ENCODE results near the gene RAB20. TPM values are rescaled to one million over a fixed set of nuclear protein-coding genes. Genes with fewer than 3 reads are reported as not detected.

The RAB20 gene
- total RNA-seq, 1 experiment from 2014 or later: 12.3 TPM

GRCh38 chr13:110528911-110529310 is 32.6 kb downstream of the RAB20 start:
- Histone ChIP-seq H4K8ac (replicated peaks; ENCODE audit: insufficient read length, low read depth, low read length) (no peak overlapping the region), H3K56ac (ENCODE audit: insufficient read length, low read depth, low read length) (no peak overlapping the region), H3K4me2 (ENCODE audit: insufficient read depth, insufficient read length, low read length) (no peak overlapping the region), H3K23ac (ENCODE audit: insufficient read length, low read depth, low read length) (no peak overlapping the region), H4K91ac (ENCODE audit: insufficient read length, low read depth, low read length) (no peak overlapping the region), H2BK12ac (ENCODE audit: insufficient read length, low read depth, low read length) (no peak overlapping the region), H3K4me1 (ENCODE audit: insufficient read depth, low read length) (peaks cover 2% of the 10 kb centered on the region; the same call in 1 of the 2 replicates), H3K4ac (ENCODE audit: low read depth, low read length) (no peak overlapping the region), H2AFZ (ENCODE audit: low read length) (no peak overlapping the region), H3K27me3 (ENCODE audit: insufficient read depth, low read length) (no peaks in the 10 kb centered on the region), H2BK5ac (ENCODE audit: insufficient read length, low read length) (no peak overlapping the region), H2BK120ac (ENCODE audit: low read depth, low read length, poor library complexity, severe bottlenecking) (no peak overlapping the region), H3K14ac (ENCODE audit: insufficient read depth, low read length) (no peak overlapping the region), H3K79me2 (ENCODE audit: insufficient read depth, low read length) (peaks cover 3% of the 10 kb centered on the region; the same call in 1 of the 2 replicates), H3K23me2 (ENCODE audit: insufficient read length, low read depth, low read length, poor library complexity, severe bottlenecking) (no peaks in the 10 kb centered on the region), H3K9me3 (ENCODE audit: control insufficient read depth, low read depth, low read length) (no peaks in the 10 kb centered on the region), H3K79me1 (ENCODE audit: insufficient read depth, low read depth, low read length, poor library complexity, severe bottlenecking) (peaks cover 4% of the 10 kb centered on the region), H2AK5ac (ENCODE audit: insufficient read length, low read length) (no peak overlapping the region), H2BK15ac (ENCODE audit: low read depth, low read length) (no peak overlapping the region), H3K9ac (ENCODE audit: extremely low read depth, insufficient read length, low read length) (no peak overlapping the region), H3K27ac (ENCODE audit: insufficient read length, low read depth, low read length) (no peak overlapping the region), H4K20me1 (ENCODE audit: control insufficient read depth, insufficient read depth, insufficient read length) (no peaks in the 10 kb centered on the region), H3K18ac (ENCODE audit: insufficient read length, low read depth, low read length) (no peak overlapping the region), H2BK20ac (ENCODE audit: low read depth, low read length, poor library complexity, severe bottlenecking) (no peak overlapping the region), H3T11ph (ENCODE audit: low read length) (no peak overlapping the region), H4K5ac (ENCODE audit: insufficient read length, low read depth, low read length) (no peak overlapping the region)
- H3K27me3 Mint-ChIP-seq (ENCODE audit: low read depth): no peaks in the 10 kb centered on the region
- TF ChIP-seq CTCF (conservative IDR thresholded peaks at IDR 0.05): no peak
- H3K27ac Mint-ChIP-seq: peak overlapping the region in 1 of 3 experiments; percentile 39; a peak in 1 of 7 replicates
- peaks cover 45 to 56% of the 10 kb centered on the region in 2 experiments for H3K4me1 Mint-ChIP-seq
- no CpG with 5 or more reads among the region's 6 CpGs for WGBS (ENCODE audit: extremely low coverage, insufficient read length, low lambda C conversion rate)
- DNase-seq: no peak
- H3K4me3 Mint-ChIP-seq: no peak overlapping the region
- H3K9me3 Mint-ChIP-seq: no peaks in the 10 kb centered on the region
- peaks cover 0 to 1% (median 0%) of the 10 kb centered on the region in 3 experiments; a peak in 3 of 7 replicates for H3K36me3 Mint-ChIP-seq (ENCODE audit: insufficient read depth in 1 of 3, low read depth in 3 of 3)
